Stimulated activated CD8-positive, alpha-beta memory T cell treated with anti-CD3 and anti-CD28 coated beads, Interleukin-7, amount 100 ng/mL, for 1 hour (primary cell): ENCODE data around the gene MED16.

Experiments used
- DNase-seq, 2 donors: peaks; one replicate each; pipeline ENCODE4 v3.0.0-alpha.2; 2020; ENCODE audit warnings: low read depth in 2 of 2

Gene MED16

DNA sequence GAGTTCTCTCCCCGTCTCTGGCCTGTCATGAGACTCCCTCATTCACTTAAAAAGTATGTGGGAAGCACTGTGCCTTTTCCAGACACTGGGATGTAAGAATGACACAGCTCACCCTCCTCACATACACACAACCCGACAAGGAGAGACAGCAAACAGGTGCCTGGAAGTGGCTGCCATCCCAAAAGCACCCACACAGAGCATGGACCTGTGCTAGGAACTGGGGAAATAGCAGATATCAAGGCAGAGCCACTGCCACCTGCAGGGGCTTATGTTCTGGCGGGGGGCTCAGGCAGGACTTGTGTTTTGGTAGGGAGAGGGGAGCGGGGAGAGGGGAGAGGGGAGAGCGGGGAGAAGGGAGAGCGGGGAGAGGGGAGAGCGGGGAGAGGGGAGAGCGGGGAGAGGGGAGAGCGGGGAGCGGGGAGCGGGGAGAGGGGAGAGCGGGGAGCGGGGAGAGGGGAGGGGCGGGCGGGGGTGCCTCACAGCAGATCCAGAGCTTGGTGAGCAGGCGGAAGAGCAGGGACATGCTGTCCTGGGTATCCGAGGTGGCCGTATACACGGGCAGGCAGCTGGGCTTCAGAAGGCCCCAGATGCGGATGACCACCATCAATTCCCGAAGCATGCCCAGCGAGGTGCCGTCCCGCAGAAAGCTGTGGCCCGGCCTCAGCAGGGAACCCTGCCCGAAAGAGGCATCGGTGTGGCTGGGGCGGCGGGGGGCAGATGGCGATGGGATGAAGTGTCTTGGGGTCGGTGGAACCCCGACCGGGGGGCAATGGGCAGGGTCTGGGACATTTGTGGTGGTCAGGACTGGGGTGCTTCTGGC, 21.3 kb downstream of the MED16 start:
- no peak for DNase-seq

- no peak for DNase-seq
Observed at GRCh38 chr19:870963-871401, 22.0 kb downstream of the MED16 start.

- DNase-seq: no peak
Observed at GRCh38 chr19:870314-870713, 22.7 kb downstream of the MED16 start.

DNA sequence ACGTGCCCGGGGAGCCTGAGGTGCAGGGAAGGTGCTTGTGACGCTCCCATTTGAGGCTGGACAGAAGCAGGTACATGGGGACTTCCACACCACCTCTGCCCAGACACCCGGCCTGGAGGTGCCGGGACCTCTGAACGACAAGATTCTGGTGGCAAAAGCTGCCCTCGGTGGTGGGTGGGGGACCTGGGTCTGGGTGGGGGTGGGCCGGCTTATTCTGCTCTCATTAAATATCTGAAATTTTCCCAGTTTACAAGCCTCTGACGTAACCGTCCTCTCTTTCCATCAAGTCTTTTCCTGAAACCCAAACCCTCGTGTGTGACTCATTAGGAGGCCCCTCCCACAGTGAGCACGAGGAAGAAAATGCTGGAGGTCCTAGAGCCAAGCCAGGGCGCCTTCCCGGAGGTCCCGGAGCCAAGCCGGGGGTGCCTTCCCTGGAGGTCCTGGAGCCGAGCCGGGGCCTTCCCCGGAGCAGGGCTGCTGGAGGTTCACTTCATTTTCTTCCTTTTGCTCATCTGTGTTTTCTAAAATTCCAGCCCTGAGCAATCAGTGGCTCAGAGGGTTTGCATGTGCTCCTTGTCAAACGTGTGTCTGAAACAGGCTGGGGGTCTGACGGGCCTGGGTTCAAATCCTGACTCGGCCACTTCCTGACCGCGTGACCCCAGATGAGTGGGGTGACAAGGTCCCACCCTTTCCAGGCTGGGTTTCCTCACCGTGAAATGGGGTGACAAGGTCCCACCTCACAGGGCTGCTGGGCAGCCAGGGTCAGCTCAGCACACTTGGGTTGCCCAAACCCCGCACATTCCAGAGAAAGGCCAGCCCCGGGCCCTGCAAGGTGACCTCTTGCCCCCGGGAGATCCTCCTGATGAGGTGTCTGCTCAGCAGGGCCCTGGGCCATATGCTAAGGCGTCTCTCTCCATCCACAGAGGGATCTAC, 23.5 kb downstream of the MED16 start:
- DNase-seq: no peak

- no peak for DNase-seq
Observed at GRCh38 chr19:868458-869244, 24.3 kb downstream of the MED16 start.

DNA sequence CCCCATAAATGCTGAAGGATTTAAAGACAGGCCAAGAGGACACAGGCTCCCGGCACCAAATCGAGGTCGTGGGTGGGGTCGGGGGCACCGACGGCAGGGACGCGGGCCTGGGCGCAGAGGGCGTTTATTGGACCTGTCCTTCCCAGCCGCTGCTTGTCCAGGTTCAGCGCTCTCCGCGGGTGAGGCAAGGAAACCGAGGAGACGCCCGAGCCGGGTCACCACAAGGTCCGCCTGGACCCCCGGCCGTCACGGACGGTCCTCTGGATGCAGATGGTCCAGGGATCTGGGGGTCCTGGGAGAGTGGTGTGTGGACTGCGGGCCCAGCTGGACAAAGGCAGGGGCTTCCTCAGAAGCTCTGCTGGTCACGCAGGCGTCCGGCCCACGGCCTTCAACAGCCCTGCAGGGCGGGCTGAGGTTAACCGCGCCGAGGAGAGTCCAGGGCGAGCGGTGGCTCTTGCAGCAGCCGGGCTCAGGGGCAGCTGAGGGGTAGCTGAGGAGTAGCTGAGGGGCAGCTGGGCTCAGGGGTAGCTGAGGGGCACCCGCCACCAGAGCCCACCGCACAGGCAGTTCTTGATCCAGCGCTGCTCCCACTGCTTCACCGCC, 25.0 kb downstream of the MED16 start:
- DNase-seq: no peak

DNA sequence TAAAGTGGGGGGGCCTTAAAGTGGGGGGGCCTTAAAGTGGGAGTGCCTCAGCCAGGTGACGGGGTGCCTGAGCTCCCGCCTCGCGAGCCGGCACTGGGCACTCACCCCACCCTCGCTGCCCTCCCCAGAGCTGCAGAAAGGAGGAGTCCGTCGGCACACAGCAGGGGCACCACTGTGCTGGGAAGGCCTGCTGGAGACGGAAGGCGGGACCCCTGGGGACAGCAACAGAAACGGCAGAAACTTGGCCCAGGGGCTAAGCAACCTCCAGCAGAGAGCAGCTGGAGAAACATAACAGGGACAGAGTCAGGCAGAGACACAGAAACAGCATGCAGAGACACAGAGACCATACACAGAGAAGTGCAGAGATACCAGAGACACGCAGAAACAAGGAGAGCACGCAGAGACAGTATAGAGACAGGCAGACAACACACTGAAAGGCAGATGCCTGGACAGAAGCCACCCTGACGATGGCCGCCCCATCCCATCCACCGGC, 25.6 kb downstream of the MED16 start:
- no peak for DNase-seq

DNA sequence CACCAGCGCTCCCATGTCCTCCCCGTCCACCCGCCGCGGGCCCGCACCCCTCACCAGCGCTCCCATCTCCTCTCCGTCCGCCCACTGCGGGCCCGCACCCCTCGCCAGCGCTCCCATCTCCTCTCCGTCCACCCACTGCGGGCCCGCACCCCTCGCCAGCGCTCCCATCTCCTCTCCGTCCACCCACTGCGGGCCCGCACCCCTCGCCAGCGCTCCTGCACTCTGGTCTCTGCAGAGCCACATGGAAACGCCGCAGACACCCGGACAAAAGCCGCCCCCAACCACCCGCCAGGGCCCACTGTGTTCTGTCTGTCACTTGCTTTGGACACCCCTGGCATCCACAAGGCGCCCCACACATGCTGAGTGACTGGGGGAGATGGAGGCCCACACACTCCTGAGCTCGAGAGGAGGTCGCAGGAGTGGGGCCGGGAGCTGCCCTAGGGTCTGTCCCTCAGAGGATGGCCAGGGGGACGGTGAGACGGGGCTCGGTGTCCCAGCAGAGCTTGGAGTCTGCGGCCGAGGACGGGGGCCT, 26.2 kb downstream of the MED16 start:
- no peak for DNase-seq

DNA sequence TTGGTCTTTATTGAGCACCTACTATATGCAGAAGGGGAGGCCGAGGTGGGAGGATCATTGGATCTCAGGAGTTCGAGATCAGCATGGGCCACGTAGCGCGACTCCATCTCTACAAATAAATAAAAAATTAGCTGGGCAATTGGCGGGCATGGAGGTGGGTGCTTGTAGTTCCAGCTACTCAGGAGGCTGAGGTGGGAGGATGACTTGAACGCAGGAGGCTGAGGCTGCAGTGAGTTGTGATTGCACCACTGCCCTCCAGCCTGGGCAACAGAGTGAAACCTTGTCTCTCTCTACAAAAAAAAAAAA, 29.7 kb downstream of the MED16 start:
- DNase-seq: no peak

DNA sequence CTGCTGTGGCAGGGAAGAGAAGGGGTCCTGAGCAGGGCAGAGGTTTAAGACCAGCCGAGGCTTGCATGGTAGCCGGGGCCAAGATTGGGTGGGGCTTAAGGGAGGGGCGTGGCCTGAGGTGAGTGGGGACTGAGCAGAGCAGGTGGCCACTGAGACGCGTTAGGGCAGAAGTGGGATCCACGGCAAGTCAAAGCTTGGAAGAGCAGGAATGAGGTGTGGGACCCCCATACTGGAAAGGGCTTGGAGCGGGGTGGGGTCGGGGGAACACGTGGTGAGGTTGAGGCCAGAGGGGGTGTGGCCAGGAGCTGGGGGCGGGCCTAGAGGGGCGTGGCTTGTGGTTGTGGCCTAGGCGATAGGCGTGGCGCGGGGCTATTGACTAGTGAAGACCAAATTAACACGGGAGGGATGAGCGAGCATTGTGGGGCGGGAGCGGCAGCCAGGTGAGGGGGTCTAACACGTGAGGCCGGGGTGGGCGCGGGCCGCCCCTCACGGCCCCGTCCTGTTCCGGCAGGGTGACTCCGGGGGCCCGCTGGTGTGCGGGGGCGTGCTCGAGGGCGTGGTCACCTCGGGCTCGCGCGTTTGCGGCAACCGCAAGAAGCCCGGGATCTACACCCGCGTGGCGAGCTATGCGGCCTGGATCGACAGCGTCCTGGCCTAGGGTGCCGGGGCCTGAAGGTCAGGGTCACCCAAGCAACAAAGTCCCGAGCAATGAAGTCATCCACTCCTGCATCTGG, 30.2 kb downstream of the MED16 start:
- DNase-seq: peak; percentile 50 to 65

DNA sequence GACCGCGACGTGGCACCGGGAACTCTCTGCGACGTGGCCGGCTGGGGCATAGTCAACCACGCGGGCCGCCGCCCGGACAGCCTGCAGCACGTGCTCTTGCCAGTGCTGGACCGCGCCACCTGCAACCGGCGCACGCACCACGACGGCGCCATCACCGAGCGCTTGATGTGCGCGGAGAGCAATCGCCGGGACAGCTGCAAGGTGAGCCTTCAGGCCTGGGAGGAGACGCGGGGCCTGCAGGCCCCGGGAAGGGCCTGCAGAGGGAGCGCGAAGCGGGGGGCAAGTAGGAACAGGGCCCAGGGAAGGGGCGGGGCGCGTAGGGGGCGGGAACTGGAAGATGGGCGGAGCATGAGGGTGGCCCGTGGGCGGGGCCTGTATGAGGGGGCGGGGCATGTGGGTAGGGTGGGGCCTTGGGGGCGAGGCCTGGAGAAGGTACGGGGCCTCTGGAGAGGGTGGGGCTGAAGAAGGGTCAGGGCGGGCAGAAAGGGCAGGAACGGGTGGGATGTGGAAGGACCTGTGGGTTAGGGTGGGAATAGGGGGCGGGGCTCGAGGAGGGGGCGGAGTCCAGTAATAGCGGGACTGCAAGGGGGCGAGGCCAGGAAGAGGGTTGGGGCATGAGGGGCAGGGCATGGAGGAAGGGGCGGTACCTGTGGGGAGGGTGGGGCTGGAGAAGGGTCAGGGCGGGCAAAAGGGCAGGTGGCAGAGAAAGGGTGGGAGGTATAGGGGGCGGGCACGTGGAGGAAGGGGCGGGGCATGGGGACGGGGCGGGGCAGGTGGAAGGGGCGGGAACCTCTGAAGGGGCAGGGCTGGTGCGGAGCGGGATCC, 31.0 kb downstream of the MED16 start:
- DNase-seq: peak; percentile 44 to 58

GRCh38 chr19:861141-861755, 31.7 kb downstream of the MED16 start:
- no peak for DNase-seq

- no peak for DNase-seq
Observed at GRCh38 chr19:858868-859843, 33.8 kb downstream of the MED16 start, which contains the start of gene CFD. TSS of gene CFD (plus strand) at chr19:859664. CDS start at chr19:859690, 26 bp downstream.

GRCh38 chr19:858284-858683, 34.7 kb downstream of the MED16 start:
- DNase-seq: no peak

- DNase-seq: no peak
Observed at GRCh38 chr19:855566-856120, 37.3 kb downstream of the MED16 start.

DNA sequence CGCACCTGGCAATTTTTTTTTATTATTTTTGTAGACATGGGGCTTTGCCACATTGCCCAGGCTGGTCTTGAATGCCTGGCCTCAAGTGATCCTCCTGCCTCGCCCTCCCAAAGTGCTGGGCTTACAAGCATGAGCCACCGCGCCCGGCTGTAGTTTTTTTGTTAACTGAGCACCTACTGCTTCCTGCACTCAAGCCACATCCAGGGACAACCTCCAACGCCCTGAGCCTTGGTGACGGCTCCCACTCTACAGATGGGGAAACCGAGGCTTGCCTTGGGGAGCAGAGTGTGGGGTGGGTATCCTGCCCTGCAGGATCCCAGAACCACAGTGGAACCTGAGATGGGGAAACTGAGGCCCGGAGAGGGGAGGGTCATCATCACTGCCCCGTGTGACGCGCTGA, 37.8 kb downstream of the MED16 start:
- no peak for DNase-seq

GRCh38 chr19:854549-854948, 38.4 kb downstream of the MED16 start:
- DNase-seq: no peak
